T-helper 1 cell treated with Interleukin-12 subunit alpha and Interleukin-12 subunit beta and Interleukin-4 antibody, amounts not matched to agents 30 μg/mL and 1 μg/mL, for 36 hours (primary cell): ENCODE results near the gene DTX2.
"Not testable (repeated sequence)": the region's sequence is repeated elsewhere in the genome, so short reads cannot be mapped to it uniquely, and the experiment has no call there.

Experiments used
- H3K27ac Mint-ChIP-seq: one replicate; pipeline ENCODE4 v1.8.0; 2021; ENCODE audit warnings: mild to moderate bottlenecking, mixed read lengths
- H3K27me3 Mint-ChIP-seq: one replicate; pipeline ENCODE4 v1.8.0; 2021; ENCODE audit warnings: low read depth, mixed read lengths
- H3K36me3 Mint-ChIP-seq: one replicate; pipeline ENCODE4 v1.8.0; 2021; ENCODE audit warnings: low read depth, mixed read lengths
- H3K4me1 Mint-ChIP-seq: one replicate; pipeline ENCODE4 v1.8.0; 2021; ENCODE audit warnings: low read depth, mixed read lengths
- H3K4me3 Mint-ChIP-seq: one replicate; pipeline ENCODE4 v1.8.0; 2021; ENCODE audit warnings: mild to moderate bottlenecking, moderate library complexity, mixed read lengths
- H3K9me3 Mint-ChIP-seq: one replicate; pipeline ENCODE4 v1.8.0; 2021; ENCODE audit warnings: mixed read lengths

Gene DTX2

DNA sequence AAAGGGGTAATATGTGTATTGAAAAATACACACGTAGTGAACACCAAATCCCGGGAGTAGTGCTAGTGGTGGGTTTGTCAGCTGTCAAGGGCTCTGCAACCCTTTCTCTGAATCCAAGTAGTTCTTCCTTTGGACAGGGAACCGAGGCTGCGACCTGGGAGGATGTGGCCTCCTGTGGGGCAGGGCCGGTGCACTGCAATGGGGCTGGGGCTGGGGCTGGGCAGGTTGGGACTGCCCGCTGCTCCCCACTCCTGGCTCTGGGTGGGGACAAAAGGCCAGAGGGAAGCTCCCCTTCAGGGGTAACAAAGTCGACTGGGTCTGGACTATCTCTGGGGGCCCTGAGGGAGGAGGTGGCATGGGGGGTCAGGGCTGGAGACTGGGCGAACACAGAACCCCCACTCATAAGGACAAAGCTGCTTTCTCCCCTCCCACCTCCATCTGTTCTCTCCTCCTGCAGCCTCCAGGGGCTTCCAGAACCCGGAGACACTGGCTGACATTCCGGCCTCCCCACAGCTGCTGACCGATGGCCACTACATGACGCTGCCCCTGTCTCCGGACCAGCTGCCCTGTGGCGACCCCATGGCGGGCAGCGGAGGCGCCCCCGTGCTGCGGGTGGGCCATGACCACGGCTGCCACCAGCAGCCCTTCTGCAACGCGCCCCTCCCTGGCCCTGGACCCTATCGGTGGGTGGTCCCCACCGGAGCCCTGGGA, 49.8 kb downstream of the DTX2 start:
- H3K36me3 Mint-ChIP-seq, H3K27me3 Mint-ChIP-seq, H3K27ac Mint-ChIP-seq, H3K9me3 Mint-ChIP-seq, H3K4me3 Mint-ChIP-seq, H3K4me1 Mint-ChIP-seq: not testable (repeated sequence)

DNA sequence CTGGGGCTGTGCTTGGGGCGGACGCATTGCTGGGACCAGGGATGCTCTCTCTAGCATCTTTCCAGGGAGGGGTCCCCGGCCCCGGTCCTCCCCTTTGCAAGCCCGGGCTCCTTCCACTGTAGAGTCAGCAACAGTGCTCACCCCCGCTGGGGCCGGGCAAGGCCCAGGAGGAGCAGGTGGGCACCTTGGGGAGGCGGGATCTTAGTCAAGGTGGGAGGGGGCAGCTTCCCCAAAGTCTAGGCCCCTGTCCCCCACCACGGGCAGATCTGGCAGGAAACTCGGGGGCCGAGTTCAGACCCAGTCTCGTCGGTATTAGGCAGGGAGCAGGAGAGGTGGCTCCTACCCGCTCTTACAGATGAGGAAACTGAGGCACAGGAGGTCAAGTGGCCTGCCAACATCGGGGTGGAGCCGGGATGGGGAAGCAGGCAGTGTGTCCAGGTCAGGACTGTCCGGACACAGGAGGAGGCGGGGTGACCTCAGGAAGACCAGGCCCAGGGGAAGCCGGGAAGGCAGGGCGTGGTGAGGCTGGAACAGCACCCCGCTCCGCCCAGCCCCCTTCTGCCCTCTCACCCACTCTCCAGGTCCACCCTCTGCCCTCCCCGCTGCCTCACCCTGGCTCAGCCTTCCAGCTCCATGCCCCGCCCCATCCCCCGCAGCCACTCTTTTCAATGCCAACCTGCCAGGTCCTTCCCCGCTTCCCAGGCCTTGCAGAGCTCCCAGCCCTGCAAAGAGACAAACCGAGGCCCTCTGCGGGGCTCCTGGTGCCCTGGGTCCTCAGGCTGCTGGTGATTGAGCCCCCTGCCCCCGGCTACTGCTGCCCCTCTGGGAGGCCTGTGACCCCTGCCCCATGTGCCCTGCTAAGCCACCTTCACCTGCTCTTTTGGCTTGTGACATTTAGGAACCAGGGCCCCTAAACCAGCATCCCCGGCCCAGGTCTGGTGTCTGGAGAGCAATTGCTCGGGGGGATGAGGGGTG, 50.7 kb downstream of the DTX2 start:
- H3K36me3 Mint-ChIP-seq, H3K9me3 Mint-ChIP-seq, H3K4me3 Mint-ChIP-seq, H3K27ac Mint-ChIP-seq, H3K27me3 Mint-ChIP-seq, H3K4me1 Mint-ChIP-seq: not testable (repeated sequence)

DNA sequence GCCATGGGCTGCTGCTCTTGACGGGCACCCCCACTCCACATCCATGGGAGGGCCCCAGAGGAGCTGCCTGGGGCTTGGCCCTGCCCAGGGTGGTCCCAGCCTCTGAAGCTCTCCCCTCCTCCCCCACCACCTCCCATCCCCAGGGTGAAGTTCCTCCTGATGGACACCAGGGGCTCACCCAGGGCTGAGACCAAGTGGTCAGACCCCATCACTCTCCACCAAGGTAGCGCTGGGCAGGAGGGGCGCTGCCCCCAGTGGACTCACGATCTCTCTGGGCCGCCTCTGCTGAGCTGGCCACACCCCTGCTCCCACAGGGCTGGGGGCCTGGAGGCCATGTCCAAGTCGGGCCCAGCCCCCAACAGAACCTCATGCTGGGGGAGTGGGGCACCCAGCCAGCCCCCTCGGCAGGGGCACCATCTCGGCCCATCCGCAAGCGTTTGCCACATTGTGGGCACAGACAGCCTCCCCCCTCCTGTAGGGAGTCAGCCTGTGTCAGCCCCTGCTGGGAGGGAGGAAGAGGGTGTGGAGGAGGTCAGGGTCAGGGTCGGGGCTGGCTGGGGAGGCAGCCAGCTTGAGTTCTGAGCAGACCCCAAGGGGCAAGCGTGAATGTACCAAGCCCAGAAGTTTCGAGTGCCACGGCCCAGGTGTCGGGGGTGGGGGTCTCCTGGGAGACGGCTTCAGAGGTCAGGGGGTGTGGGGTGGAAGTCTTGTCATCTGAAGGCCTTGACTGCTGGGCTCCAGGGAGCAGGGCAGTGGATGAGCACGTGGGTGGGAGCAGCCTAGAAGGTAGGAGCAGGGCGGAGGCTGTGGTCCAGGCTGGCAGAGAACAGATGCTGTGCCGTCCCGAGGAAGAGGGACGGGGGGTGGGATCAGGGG, 51.7 kb downstream of the DTX2 start:
- no peaks in the 10 kb centered on the region for H3K36me3 Mint-ChIP-seq
- no peaks in the 10 kb centered on the region for H3K9me3 Mint-ChIP-seq
- peaks cover 4% of the 10 kb centered on the region for H3K4me1 Mint-ChIP-seq
- no peak overlapping the region for H3K27ac Mint-ChIP-seq
- no peak overlapping the region for H3K4me3 Mint-ChIP-seq
- H3K27me3 Mint-ChIP-seq, result no peaks in the 10 kb centered on the region

DNA sequence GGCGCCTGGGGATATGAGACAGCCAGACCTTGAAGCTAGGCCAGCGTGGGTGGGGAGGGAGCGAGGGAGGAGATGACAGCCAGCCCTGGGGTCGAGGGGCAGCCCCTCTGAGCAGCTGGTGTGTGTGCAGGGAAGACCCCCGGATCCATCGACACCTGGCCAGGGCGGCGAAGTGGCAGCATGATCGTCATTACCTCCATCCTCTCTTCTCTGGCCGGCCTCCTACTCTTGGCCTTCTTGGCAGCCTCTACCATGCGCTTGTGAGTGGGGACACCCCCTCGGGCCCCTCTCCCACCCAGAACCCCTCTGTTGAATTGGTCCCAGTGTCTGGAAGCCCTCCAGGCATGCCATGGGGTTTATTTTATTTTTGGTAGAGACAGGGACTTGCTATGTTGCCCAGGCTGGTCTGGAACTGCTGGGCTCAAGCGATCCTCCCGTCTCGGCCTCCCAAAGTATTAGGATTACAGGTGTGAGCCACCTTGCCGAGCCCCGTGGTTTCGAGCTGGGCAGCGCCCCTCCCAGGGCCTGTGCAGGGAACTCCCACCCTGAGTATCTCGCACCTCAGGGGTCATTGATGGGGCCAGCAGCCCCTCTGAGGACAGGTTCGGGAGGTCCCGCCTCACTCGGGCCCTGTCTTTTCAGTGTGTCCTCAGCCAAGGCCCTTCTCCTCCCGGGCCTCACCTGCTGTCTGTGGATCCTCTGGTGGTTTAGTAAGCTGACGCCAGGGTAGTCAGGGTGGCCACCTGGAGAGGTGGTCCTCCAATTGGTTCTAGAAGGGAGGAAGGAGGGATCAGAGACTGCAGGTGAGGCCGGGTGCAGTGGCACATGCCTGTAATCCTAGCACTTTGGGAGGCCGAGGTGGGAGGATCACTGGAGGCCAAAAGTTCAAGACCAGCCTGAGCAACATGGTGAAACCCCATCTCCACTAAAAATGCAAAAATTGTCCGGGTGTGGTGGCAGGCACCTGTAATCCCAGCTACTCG, 52.6 kb downstream of the DTX2 start:
- no peaks in the 10 kb centered on the region for H3K9me3 Mint-ChIP-seq
- H3K4me1 Mint-ChIP-seq, result peaks cover 4% of the 10 kb centered on the region
- no peak overlapping the region for H3K27ac Mint-ChIP-seq
- H3K4me3 Mint-ChIP-seq, result no peak overlapping the region
- H3K36me3 Mint-ChIP-seq, result no peaks in the 10 kb centered on the region
- H3K27me3 Mint-ChIP-seq, result no peaks in the 10 kb centered on the region

DNA sequence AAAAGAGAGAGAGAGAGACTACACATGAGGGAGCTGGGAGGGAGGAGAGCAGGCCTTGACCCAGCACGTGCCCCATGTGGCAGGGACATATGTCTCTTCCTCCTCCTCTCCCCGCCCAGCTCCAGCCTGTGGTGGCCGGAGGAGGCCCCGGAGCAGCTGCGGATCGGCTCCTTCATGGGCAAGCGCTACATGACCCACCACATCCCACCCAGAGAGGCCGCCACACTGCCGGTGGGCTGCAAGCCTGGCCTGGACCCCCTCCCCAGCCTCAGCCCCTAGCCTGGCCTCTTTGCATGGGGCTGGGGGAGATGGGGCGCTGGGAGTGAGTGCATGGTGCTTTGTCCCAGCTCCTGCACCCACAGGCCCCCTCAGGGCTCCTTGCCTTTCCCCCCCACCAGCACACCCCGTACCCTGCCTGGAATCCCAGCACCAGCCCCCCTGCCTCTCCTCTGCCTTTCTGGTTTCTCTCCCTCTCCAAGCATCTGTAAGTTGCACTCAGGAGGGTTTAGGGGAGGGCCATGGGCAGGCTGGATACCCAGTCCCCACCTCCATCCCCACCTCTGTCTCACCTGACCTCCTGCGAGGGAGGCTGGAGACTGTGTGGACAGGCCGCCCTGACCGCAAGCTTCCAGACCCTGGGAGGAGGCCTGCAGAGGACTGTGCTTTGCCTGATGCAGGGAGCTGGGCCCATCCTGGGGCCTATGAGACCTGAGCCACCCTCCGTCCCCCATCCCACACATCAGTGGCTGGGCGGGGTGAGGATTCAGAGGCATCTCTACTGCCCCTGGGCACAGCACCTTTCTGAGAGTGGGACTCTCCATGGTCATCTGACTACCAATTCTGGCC, 53.6 kb downstream of the DTX2 start:
- Mint-ChIP-seq H3K9me3 (no peaks in the 10 kb centered on the region), H3K27ac (no peak overlapping the region), H3K4me1 (no peaks in the 10 kb centered on the region), H3K27me3 (no peaks in the 10 kb centered on the region), H3K36me3 (no peaks in the 10 kb centered on the region), H3K4me3 (no peak overlapping the region)

DNA sequence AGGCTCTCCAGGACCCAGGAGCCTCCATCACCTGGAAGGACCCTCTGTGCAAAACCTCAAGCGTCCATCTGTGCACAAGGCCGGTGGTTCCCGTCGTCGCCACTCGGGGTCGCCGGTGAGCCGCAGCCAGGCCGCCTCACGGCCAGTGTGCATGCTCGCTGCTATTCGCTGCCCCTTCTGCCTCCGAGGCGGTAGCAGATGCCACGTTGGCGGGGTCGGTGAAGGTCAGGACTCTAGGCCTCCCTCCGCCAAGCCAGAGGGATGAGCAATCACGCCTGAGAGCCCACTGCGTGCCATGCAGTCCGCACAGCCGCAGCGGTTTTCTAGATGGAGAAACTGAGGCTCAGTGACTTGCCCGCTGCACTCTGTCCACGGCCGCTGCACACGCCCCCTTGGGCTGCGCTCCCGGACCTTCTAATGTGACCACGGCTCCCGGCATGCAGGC, 54.5 kb downstream of the DTX2 start:
- H3K27me3 Mint-ChIP-seq, result no peaks in the 10 kb centered on the region
- H3K4me1 Mint-ChIP-seq, result no peaks in the 10 kb centered on the region
- no peak overlapping the region for H3K4me3 Mint-ChIP-seq
- no peaks in the 10 kb centered on the region for H3K36me3 Mint-ChIP-seq
- no peaks in the 10 kb centered on the region for H3K9me3 Mint-ChIP-seq
- H3K27ac Mint-ChIP-seq, result no peak overlapping the region

DNA sequence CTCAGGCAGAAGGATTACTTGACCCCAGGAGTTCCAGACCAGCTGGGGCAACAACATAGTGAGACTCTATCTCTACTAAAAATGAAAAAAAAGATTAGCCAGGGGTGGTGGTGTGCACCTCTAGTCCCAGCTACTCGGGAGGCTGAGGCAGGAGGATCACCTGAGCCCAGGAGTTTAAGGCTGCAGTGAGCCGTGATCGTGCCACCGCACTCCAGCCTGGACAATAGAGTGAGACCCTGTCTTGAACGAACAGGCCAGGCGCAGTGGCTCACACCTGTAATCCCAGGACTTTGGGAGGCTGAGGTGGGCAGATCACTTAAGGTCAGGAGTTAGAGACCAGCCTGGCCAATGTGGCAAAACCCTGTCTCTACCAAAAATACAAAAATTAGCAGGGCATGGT, 55.4 kb downstream of the DTX2 start:
- H3K36me3 Mint-ChIP-seq, H3K27ac Mint-ChIP-seq, H3K4me3 Mint-ChIP-seq, H3K9me3 Mint-ChIP-seq, H3K4me1 Mint-ChIP-seq, H3K27me3 Mint-ChIP-seq: not testable (repeated sequence)

DNA sequence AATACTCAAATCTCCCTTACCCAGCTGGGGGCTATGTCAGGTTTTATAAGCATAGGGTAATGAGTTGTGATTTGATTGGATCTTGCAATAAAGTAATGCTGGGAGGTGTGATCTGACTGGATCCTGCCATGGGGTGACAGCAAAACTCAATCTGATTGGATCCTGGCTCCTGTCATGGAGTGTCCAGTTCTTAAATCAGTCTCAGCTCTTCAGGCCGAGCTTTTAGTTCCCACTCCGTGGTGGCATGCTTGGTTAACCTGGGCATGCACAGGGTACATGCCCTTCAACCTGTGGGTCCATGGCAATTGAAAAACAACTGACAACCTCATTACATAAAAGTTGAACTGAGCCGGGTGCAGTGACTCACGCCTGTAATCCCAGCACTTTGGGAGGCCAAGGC, 64.7 kb downstream of the DTX2 start:
- not testable (repeated sequence) for H3K27me3 Mint-ChIP-seq, H3K36me3 Mint-ChIP-seq, H3K27ac Mint-ChIP-seq, H3K4me3 Mint-ChIP-seq, H3K4me1 Mint-ChIP-seq, H3K9me3 Mint-ChIP-seq

DNA sequence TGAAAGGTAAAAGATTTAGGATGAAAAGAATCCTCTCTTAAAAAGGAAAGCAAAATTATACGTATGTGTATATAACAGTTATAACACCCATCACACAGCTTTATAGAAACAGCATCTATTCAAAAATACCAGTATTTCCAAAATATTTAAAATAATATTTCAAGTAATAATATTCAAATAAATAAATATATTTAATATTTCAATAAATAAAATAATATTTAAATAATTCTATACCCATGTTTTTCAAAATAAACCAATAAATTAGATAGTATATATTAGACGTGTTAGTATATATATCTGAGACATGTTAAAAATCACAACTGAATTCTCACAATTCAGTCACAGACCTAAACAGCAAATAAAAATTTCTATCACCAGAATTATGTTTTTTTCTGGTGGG, 70.1 kb downstream of the DTX2 start:
- not testable (repeated sequence) for H3K9me3 Mint-ChIP-seq, H3K4me1 Mint-ChIP-seq, H3K27me3 Mint-ChIP-seq, H3K27ac Mint-ChIP-seq, H3K36me3 Mint-ChIP-seq, H3K4me3 Mint-ChIP-seq

DNA sequence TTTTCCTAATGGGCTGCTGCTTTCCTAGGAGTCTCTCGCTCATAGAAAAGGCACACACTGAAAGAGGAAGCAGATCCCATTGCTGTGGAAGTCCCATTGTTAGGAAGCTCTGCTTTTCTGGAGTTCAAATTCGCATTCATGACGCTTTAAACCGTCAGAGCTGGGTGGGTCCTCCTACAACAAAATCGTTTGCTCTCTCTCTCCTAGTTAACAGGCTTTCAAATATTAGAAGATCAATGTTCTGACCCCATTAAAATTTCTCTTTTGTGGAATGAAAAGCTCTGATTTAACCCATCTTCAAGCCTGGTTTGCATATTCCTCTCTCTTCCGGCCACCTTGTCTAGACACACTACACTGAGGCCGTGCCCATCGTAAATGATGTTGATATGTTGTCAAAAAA, 81.7 kb downstream of the DTX2 start, which contains the start of gene SPDYE16:
Gene SPDYE16 (minus strand): TSS at position 101 of the 400 bp plus-strand sequence. CDS start 1,838 bp downstream, outside the sequence.
- not testable (repeated sequence) for H3K4me1 Mint-ChIP-seq, H3K36me3 Mint-ChIP-seq, H3K9me3 Mint-ChIP-seq, H3K27ac Mint-ChIP-seq, H3K4me3 Mint-ChIP-seq, H3K27me3 Mint-ChIP-seq

DNA sequence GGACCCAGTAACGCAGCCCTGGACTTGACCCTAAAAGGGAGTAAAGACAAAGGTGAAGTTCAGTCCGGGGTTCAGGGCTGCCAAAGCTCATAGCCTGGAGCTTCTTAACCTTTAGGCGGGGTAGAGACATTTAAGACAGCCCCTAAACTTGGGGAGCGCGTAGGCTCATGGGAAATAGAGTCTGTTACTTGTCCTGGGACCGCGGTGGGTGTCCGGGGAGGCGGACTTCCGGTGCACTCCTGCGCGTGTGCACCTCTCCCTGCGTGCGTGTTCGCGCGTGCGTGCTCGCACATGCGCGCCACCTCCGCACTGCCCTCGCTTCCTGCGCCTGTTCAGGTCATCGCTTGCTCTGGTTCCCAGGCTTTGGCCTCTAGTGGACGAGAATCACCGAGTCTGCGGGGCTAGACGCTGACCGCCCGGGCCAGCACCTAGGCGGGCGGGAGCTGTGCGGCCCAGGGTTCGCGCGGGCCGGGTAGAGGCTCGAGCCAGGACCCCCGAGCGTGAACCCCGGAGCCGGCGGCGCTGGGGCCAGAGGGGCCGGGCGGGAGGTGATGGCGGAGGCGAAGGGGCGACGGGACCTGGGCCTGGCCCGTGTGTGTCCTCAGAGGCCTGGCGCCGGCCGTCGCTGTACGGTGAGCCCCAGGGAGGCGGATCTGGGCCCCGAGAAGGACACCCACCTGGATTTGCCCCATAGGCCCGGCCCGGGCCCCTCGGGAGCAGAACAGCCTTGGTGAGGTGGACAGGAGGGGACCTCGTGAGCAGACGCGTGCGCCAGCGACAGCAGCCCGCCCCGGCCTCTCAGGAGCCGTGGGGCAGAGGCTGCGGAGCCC, 87.7 kb downstream of the DTX2 start:
- peak overlapping the region; percentile 96 for H3K4me3 Mint-ChIP-seq
- peak overlapping the region; percentile 85 for H3K27ac Mint-ChIP-seq
- H3K4me1 Mint-ChIP-seq, result peaks cover 11% of the 10 kb centered on the region
- not testable (repeated sequence) for H3K9me3 Mint-ChIP-seq, H3K27me3 Mint-ChIP-seq, H3K36me3 Mint-ChIP-seq

DNA sequence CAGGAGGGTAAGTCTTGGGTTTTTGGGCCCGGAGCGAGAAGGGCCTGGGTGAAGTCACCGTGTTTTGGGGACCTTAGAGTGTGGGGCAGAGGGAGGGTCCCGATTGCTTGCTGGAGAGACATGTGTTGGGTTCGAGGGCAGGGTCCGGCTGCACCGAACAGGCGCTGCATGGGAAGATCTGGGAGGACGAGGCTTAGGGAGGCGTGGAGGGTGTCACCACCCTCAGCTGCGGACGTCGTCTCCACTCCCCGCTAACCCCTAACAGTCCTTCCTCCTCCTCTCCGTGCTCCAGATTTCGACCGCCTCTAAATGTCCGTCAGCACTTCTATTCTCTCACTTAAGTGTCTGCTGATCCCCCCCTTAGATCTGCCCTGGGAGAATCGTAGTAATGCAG, 88.3 kb downstream of the DTX2 start:
- H3K4me3 Mint-ChIP-seq, result peak overlapping the region; percentile 96
- H3K36me3 Mint-ChIP-seq, H3K27me3 Mint-ChIP-seq, H3K9me3 Mint-ChIP-seq: not testable (repeated sequence)
- peaks cover 13% of the 10 kb centered on the region for H3K4me1 Mint-ChIP-seq
- H3K27ac Mint-ChIP-seq, result peak overlapping the region; percentile 65
